GM12878 (cell line): Measurements from ENCODE around the gene MAD1L1. TPM values are rescaled to one million over a fixed set of nuclear protein-coding genes. Genes with fewer than 3 reads are reported as not detected.

Source experiments
- CBX3 ChIP-seq: fragments of 200-600 bp; sonication (generic); IDR thresholded peaks from 2 replicates; pipeline ENCODE4 v1.6.1; 2016; ENCODE audit warnings: low read depth, borderline replicate concordance
- DPF2 ChIP-seq: fragments of 450-650 bp; IDR thresholded peaks from 2 replicates; pipeline ENCODE4 v1.6.1; 2017; ENCODE audit warnings: mild to moderate bottlenecking
- EED ChIP-seq: sonication (generic); IDR thresholded peaks from 2 replicates; pipeline ENCODE4 v1.6.1; 2016; ENCODE audit warnings: antibody characterized with exemption, low read depth
- EZH2 ChIP-seq: IDR thresholded peaks from 2 replicates; pipeline ENCODE4 v1.6.1; 2012; ENCODE audit warnings: low read depth, mild to moderate bottlenecking, control low read depth, inconsistent platforms, low read length, borderline replicate concordance; ENCODE audit not compliant: control insufficient read depth
- GABPA ChIP-seq: IDR thresholded peaks from 2 replicates; pipeline ENCODE4 v1.6.1; 2014; ENCODE audit warnings: antibody characterized with exemption, low read depth, mild to moderate bottlenecking, inconsistent platforms
- LARP7 ChIP-seq: fragments of 450-650 bp; IDR thresholded peaks from 2 replicates; pipeline ENCODE4 v1.6.1; 2017; ENCODE audit warnings: mild to moderate bottlenecking
- MEF2B ChIP-seq: fragments of 450-650 bp; IDR thresholded peaks from 2 replicates; pipeline ENCODE4 v1.6.1; 2018; ENCODE audit warnings: mild to moderate bottlenecking, moderate library complexity; ENCODE audit not compliant: partially characterized antibody, poor library complexity, severe bottlenecking
- MTA3 ChIP-seq: IDR thresholded peaks from 2 replicates; pipeline ENCODE4 v1.6.1; 2012; ENCODE audit warnings: low read length, inconsistent platforms, borderline replicate concordance
- MXI1 ChIP-seq: fragments of 150-350 bp; IDR thresholded peaks from 2 replicates; pipeline ENCODE4 v1.6.1; 2011; ENCODE audit warnings: low read depth, mild to moderate bottlenecking, inconsistent platforms, low read length, improper control_type of control experiment
- NR2C1 ChIP-seq: fragments of 450-650 bp; IDR thresholded peaks from 2 replicates; pipeline ENCODE4 v1.6.1; 2017; ENCODE audit warnings: antibody characterized with exemption, mild to moderate bottlenecking, moderate library complexity
- NR2C2 ChIP-seq: IDR thresholded peaks from 2 replicates; pipeline ENCODE4 v1.6.1; 2011; ENCODE audit warnings: borderline replicate concordance, low read depth; ENCODE audit not compliant: control insufficient read depth, insufficient read length
- POLR2AphosphoS2 ChIP-seq: IDR thresholded peaks from 2 replicates; pipeline ENCODE4 v1.6.1; 2011; ENCODE audit warnings: low read depth, mild to moderate bottlenecking, low read length, improper control_type of control experiment, moderate library complexity
- POLR2AphosphoS5 ChIP-seq: IDR thresholded peaks from 2 replicates; pipeline ENCODE4 v1.6.1; 2011; ENCODE audit warnings: mild to moderate bottlenecking, low read length, inconsistent platforms
- SMARCA5 ChIP-seq: fragments of 450-650 bp; IDR thresholded peaks from 2 replicates; pipeline ENCODE4 v1.6.1; 2017; ENCODE audit warnings: mild to moderate bottlenecking
- SRF ChIP-seq, 2 experiments: IDR thresholded peaks; 2 replicates each; pipeline ENCODE4 v1.6.1; 2011; ENCODE audit warnings: low read depth in 2 of 2, low read length in 2 of 2, mild to moderate bottlenecking in 1 of 2, moderate library complexity in 1 of 2
- TCF12 ChIP-seq: IDR thresholded peaks from 2 replicates; pipeline ENCODE4 v1.6.1; 2011; ENCODE audit warnings: low read depth, mild to moderate bottlenecking, low read length
- YY1 ChIP-seq: IDR thresholded peaks from 2 replicates; pipeline ENCODE4 v1.6.1; 2011; ENCODE audit warnings: low read depth, mild to moderate bottlenecking, low read length
- ZZZ3 ChIP-seq: IDR thresholded peaks from 2 replicates; pipeline ENCODE4 v1.6.1; 2011; ENCODE audit warnings: low read depth; ENCODE audit not compliant: control insufficient read depth, insufficient read length
- polyA plus RNA-seq, 11 experiments: library from polyadenylated mRNA; depleted of rRNA in 4 of 11; unstranded in 6 of 11; stranded (reverse) in 5 of 11; fragments of >200 nt; fragmentation: Nextera tagmentation in 4 of 11; fragmentation: Illumina TruSeq in 1 of 11; extraction: Ambion mirVana in 4 of 11; extraction: Trizol in 1 of 11; gene quantifications; 1 replicate in 1 of 11; 2 replicates in 10 of 11; pipeline versions ENCODE4 v1.2.1 to v1.2.3, GENCODE V29; 2011 to 2016; ENCODE audit warnings: inconsistent platforms in 2 of 11, missing spikeins in 2 of 11, low read depth in 1 of 11
- total RNA-seq, 4 experiments: library from RNA; depleted of rRNA in 3 of 4; stranded (reverse); fragments of >200 nt in 3 of 4; fragmentation: Illumina TruSeq in 1 of 4; extraction: Trizol in 1 of 4; gene quantifications; 2 replicates each; pipeline versions ENCODE4 v1.2.1 to v1.2.3, GENCODE V29; 2013 to 2021
- TF ChIP-seq, protein P1 (sequence below): fragments of 450-650 bp; IDR thresholded peaks from 2 replicates; pipeline ENCODE4 v1.6.1; 2016; ENCODE audit warnings: mild to moderate bottlenecking
- TF ChIP-seq, protein P2 (sequence below): fragments of 450-650 bp; IDR thresholded peaks from 2 replicates; pipeline ENCODE4 v1.6.1; 2016; ENCODE audit warnings: mild to moderate bottlenecking, moderate library complexity, borderline replicate concordance
- TF ChIP-seq, protein P3 (sequence below): fragments of 450-650 bp; conservative IDR thresholded peaks from 2 replicates; pipeline ENCODE4 v1.6.1; 2017; ENCODE audit warnings: mild to moderate bottlenecking, moderate library complexity
- TF ChIP-seq, protein P4 (sequence below): fragments of 450-650 bp; IDR thresholded peaks from 2 replicates; pipeline ENCODE4 v1.6.1; 2017; ENCODE audit warnings: mild to moderate bottlenecking, low read depth, inconsistent platforms; ENCODE audit not compliant: poor library complexity, severe bottlenecking

Gene MAD1L1
- total and polyA plus RNA-seq, 10 of the 15 experiments (the other 5 are each of a cell fraction or from before 2014, with no cell fraction given), result 2.2 to 76.8 (median 38.3) TPM

DNA sequence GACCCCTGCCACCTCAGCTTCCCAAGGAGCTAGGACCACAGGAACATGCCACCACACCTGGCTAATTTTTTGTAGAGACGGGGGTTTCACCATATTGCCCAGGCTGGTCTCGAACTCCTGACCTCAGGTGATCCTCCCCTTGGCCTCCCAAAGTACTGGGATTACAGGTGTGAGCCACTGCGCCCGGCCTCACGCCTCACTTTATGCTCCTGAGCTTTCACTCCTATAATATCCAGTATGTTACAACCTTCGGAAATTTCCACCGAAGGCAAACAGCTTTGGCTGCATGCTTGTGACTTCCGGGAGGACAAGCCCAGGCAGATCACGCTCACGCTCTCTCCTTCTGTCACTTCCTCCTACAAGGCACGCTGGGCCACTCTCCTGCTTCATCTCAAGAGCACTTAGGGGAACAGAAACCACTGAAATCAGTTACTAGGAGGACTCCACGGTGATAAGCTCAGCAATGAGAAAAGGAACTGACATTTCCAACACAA is 4.4 kb upstream of the MAD1L1 start (continued):
- TF ChIP-seq, protein P1, sequence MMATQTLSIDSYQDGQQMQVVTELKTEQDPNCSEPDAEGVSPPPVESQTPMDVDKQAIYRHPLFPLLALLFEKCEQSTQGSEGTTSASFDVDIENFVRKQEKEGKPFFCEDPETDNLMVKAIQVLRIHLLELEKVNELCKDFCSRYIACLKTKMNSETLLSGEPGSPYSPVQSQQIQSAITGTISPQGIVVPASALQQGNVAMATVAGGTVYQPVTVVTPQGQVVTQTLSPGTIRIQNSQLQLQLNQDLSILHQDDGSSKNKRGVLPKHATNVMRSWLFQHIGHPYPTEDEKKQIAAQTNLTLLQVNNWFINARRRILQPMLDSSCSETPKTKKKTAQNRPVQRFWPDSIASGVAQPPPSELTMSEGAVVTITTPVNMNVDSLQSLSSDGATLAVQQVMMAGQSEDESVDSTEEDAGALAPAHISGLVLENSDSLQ, result peak; percentile 56
- TF ChIP-seq NR2C1 (no peak), POLR2AphosphoS2 (no peak; the same call in 1 of the 2 replicates), MEF2B (peak; percentile 63), SRF (IDR thresholded peaks at IDR 0.05; ENCODE audit: low read depth in 2 of 2, low read length in 2 of 2) (peak in 1 of 2 experiments; percentile 66; a peak in 1 of 4 replicates), CBX3 (no peak), POLR2AphosphoS5 (peak; percentile 48; the same call in 1 of the 2 replicates), SMARCA5 (0 out of 2 replicates have a peak, but pooled peaks have one; percentile 60), EED (peak; percentile 90), GABPA (peak; percentile 84), TCF12 (peak; percentile 82), MTA3 (no peak; the same call in 1 of the 2 replicates), LARP7 (no peak), NR2C2 (no peak), MXI1 (peak; percentile 84), DPF2 (peak; percentile 85), EZH2 (no peak), YY1 (0 out of 2 replicates have a peak, but pooled peaks have one; percentile 39), ZZZ3 (no peak)
- TF ChIP-seq, protein P2, sequence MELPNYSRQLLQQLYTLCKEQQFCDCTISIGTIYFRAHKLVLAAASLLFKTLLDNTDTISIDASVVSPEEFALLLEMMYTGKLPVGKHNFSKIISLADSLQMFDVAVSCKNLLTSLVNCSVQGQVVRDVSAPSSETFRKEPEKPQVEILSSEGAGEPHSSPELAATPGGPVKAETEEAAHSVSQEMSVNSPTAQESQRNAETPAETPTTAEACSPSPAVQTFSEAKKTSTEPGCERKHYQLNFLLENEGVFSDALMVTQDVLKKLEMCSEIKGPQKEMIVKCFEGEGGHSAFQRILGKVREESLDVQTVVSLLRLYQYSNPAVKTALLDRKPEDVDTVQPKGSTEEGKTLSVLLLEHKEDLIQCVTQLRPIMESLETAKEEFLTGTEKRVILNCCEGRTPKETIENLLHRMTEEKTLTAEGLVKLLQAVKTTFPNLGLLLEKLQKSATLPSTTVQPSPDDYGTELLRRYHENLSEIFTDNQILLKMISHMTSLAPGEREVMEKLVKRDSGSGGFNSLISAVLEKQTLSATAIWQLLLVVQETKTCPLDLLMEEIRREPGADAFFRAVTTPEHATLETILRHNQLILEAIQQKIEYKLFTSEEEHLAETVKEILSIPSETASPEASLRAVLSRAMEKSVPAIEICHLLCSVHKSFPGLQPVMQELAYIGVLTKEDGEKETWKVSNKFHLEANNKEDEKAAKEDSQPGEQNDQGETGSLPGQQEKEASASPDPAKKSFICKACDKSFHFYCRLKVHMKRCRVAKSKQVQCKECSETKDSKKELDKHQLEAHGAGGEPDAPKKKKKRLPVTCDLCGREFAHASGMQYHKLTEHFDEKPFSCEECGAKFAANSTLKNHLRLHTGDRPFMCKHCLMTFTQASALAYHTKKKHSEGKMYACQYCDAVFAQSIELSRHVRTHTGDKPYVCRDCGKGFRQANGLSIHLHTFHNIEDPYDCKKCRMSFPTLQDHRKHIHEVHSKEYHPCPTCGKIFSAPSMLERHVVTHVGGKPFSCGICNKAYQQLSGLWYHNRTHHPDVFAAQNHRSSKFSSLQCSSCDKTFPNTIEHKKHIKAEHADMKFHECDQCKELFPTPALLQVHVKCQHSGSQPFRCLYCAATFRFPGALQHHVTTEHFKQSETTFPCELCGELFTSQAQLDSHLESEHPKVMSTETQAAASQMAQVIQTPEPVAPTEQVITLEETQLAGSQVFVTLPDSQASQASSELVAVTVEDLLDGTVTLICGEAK, result peak; percentile 84; the same call in 1 of the 2 replicates
- TF ChIP-seq, protein P3, sequence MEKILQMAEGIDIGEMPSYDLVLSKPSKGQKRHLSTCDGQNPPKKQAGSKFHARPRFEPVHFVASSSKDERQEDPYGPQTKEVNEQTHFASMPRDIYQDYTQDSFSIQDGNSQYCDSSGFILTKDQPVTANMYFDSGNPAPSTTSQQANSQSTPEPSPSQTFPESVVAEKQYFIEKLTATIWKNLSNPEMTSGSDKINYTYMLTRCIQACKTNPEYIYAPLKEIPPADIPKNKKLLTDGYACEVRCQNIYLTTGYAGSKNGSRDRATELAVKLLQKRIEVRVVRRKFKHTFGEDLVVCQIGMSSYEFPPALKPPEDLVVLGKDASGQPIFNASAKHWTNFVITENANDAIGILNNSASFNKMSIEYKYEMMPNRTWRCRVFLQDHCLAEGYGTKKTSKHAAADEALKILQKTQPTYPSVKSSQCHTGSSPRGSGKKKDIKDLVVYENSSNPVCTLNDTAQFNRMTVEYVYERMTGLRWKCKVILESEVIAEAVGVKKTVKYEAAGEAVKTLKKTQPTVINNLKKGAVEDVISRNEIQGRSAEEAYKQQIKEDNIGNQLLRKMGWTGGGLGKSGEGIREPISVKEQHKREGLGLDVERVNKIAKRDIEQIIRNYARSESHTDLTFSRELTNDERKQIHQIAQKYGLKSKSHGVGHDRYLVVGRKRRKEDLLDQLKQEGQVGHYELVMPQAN, result 0 out of 2 replicates have a peak, but pooled peaks have one; percentile 16
- TF ChIP-seq, protein P4, sequence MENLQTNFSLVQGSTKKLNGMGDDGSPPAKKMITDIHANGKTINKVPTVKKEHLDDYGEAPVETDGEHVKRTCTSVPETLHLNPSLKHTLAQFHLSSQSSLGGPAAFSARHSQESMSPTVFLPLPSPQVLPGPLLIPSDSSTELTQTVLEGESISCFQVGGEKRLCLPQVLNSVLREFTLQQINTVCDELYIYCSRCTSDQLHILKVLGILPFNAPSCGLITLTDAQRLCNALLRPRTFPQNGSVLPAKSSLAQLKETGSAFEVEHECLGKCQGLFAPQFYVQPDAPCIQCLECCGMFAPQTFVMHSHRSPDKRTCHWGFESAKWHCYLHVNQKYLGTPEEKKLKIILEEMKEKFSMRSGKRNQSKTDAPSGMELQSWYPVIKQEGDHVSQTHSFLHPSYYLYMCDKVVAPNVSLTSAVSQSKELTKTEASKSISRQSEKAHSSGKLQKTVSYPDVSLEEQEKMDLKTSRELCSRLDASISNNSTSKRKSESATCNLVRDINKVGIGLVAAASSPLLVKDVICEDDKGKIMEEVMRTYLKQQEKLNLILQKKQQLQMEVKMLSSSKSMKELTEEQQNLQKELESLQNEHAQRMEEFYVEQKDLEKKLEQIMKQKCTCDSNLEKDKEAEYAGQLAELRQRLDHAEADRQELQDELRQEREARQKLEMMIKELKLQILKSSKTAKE, result peak; percentile 91
